Measurements from ENCODE around the gene FNIP2. TPM values are rescaled to one million over a fixed set of nuclear protein-coding genes. Genes with fewer than 3 reads are reported as not detected.
A peak's percentile ranks its signal among the peaks of the same experiment; 100 is the strongest.

The FNIP2 gene
- total RNA-seq, 2 experiments from 2014 or later = 0.09 to 1.0 TPM

DNA sequence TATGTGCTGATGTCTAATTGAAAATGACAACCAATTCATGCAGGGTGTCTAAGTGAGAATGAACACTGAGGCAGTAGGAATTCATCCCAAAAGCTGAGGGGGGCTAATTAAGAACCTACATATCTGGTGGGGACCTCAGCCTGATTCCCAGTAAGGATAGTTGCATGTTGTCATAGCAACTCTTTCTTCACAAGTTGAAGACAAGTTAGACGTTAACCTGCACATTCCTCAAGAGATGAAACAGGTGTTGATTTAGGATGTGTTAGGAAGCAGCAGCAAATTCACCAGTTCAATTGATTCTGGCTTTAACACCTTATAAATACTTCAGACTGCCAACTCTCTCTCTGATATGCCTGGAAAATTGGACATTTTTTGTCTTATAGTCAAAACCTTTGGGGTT lies 7.3 kb downstream of the FNIP2 start:
- CTCF ChIA-PET (ENCODE audit: unreplicated experiment) = no interaction called here
- no peaks in the 10 kb centered on the region for H4K20me1 ChIP-seq (ENCODE audit: insufficient read depth, low read length)
- no peak overlapping the region for H3K4me3 ChIP-seq (ENCODE audit: low read depth, low read length, poor library complexity, severe bottlenecking)
- BruUV-seq (replicated peaks) = no TSS peak
- no peak overlapping the region for H3K27ac ChIP-seq (ENCODE audit: low read depth, low read length, poor library complexity, severe bottlenecking)
- no peaks in the 10 kb centered on the region for H3K79me2 ChIP-seq (ENCODE audit: insufficient read depth, low read depth, low read length)
- H2AFZ ChIP-seq (ENCODE audit: low read length) = no peak overlapping the region
- H3K9me3 ChIP-seq (ENCODE audit: low read length) = no peaks in the 10 kb centered on the region
- no peak for DNase-seq (ENCODE audit: low spot score)
- H3K4me2 ChIP-seq (ENCODE audit: low read length) = no peak overlapping the region
- no peaks in the 10 kb centered on the region for H3K36me3 ChIP-seq (ENCODE audit: insufficient read depth, low read length)
- POLR2A ChIA-PET = no interaction called here
- intact Hi-C loops (cut with micrococcal nuclease; ENCODE audit: unreplicated experiment) = no loop called here
- no peaks in the 10 kb centered on the region for H3K9me2 ChIP-seq (ENCODE audit: insufficient read depth, low read length)
- no peak for TF ChIP-seq EZH2phosphoT487 (IDR thresholded peaks at IDR 0.05; ENCODE audit: borderline replicate concordance, low read depth, low read length)
- TF ChIP-seq, protein P1, sequence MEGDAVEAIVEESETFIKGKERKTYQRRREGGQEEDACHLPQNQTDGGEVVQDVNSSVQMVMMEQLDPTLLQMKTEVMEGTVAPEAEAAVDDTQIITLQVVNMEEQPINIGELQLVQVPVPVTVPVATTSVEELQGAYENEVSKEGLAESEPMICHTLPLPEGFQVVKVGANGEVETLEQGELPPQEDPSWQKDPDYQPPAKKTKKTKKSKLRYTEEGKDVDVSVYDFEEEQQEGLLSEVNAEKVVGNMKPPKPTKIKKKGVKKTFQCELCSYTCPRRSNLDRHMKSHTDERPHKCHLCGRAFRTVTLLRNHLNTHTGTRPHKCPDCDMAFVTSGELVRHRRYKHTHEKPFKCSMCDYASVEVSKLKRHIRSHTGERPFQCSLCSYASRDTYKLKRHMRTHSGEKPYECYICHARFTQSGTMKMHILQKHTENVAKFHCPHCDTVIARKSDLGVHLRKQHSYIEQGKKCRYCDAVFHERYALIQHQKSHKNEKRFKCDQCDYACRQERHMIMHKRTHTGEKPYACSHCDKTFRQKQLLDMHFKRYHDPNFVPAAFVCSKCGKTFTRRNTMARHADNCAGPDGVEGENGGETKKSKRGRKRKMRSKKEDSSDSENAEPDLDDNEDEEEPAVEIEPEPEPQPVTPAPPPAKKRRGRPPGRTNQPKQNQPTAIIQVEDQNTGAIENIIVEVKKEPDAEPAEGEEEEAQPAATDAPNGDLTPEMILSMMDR (conservative IDR thresholded peaks at IDR 0.05; ENCODE audit: low read length) = no peak
- H3K4me1 ChIP-seq (ENCODE audit: insufficient read depth, low read length, poor library complexity, severe bottlenecking) = peaks cover 13% of the 10 kb centered on the region

DNA sequence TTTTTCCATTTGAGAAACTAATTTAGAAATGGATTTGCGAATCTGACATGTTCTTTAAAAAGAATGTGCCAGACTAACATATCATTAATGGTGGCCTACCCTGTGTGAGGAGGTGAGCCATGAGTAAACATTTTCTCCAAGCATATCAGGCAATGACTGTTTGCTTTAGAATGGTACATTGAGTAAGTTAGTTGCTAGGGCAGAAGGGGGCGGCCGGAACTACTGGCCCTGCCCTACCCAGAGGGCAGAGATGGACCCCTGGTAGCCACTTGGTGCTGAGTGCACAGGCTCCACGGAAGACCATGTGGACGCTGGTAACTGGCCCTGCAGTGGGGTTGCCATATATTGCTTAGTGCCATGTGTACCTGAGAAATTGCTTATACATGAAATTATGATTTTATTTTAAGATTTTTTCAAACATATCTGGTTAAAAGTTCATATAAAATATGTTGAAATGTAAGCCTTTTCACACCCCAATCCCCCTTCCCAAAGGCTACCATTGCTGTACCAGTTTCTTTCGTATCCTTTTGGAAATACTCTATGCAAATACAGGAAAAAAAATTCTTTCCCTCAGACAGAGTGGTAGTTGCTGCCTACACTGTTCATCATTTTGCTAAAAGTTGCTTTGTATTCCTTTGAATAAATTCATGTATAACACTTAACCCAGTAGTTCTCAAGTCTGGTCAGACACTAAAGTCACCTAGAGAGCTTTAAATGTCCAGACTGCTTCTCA lies 8.8 kb downstream of the FNIP2 start:
- no peak for DNase-seq (ENCODE audit: low spot score)
- Histone ChIP-seq H3K36me3 (ENCODE audit: insufficient read depth, low read length) (no peaks in the 10 kb centered on the region), H3K4me3 (ENCODE audit: low read depth, low read length, poor library complexity, severe bottlenecking) (no peak overlapping the region), H3K79me2 (ENCODE audit: insufficient read depth, low read depth, low read length) (no peaks in the 10 kb centered on the region), H3K9me2 (ENCODE audit: insufficient read depth, low read length) (no peaks in the 10 kb centered on the region), H3K4me1 (ENCODE audit: insufficient read depth, low read length, poor library complexity, severe bottlenecking) (peaks cover 13% of the 10 kb centered on the region), H3K27ac (ENCODE audit: low read depth, low read length, poor library complexity, severe bottlenecking) (no peak overlapping the region), H4K20me1 (ENCODE audit: insufficient read depth, low read length) (no peaks in the 10 kb centered on the region), H2AFZ (ENCODE audit: low read length) (peak overlapping the region; percentile 42; the same call in 1 of the 2 replicates), H3K4me2 (ENCODE audit: low read length) (peak overlapping the region; percentile 43), H3K9me3 (ENCODE audit: low read length) (no peaks in the 10 kb centered on the region)
- ChIA-PET POLR2A (interaction anchor here (0.8 to 1.0 kb wide), 2 partner anchors 75 to 241 kb away, joined by 3 to 4 read pairs; no protein-coding TSS in a partner anchor), CTCF (ENCODE audit: unreplicated experiment) (no interaction called here)
- intact Hi-C loops (cut with micrococcal nuclease; ENCODE audit: unreplicated experiment) = no loop called here
- BruUV-seq (replicated peaks) = no TSS peak
- TF ChIP-seq EZH2phosphoT487 (IDR thresholded peaks at IDR 0.05; ENCODE audit: borderline replicate concordance, low read depth, low read length) = no peak
- TF ChIP-seq, protein P1 (conservative IDR thresholded peaks at IDR 0.05; ENCODE audit: low read length) = no peak

DNA sequence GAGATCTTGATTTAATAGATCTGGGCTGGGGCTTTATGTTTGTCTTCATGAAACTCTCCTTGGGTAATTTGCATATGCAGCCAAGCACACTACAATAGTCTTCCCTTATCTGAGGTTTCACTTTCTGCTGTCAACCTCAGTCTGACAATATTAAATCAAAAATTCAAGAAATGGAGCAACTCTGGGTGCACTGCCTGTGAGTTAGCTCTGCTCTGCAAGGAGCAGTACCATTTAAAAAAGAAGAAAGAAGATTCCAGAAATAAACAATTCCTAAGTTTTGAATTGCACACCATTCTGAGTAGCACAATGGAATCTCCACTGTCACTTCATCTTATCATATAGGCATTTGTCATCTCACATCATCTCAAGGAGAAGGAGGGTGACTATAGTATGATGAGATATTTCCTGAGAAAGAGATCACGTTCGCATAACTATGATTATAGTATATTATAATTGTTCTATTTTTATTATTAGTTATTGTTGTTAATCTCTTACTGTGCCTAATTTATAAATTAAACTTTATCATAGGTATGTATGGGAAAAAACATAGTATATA lies 9.4 kb downstream of the FNIP2 start:
- Histone ChIP-seq H3K4me3 (ENCODE audit: low read depth, low read length, poor library complexity, severe bottlenecking) (peak overlapping the region; percentile 21), H2AFZ (ENCODE audit: low read length) (peak overlapping the region; percentile 42; the same call in 1 of the 2 replicates), H3K79me2 (ENCODE audit: insufficient read depth, low read depth, low read length) (no peaks in the 10 kb centered on the region), H3K4me2 (ENCODE audit: low read length) (peak overlapping the region; percentile 43), H3K4me1 (ENCODE audit: insufficient read depth, low read length, poor library complexity, severe bottlenecking) (peaks cover 13% of the 10 kb centered on the region), H3K9me2 (ENCODE audit: insufficient read depth, low read length) (no peaks in the 10 kb centered on the region), H3K27ac (ENCODE audit: low read depth, low read length, poor library complexity, severe bottlenecking) (no peak overlapping the region), H4K20me1 (ENCODE audit: insufficient read depth, low read length) (no peaks in the 10 kb centered on the region), H3K9me3 (ENCODE audit: low read length) (no peaks in the 10 kb centered on the region), H3K36me3 (ENCODE audit: insufficient read depth, low read length) (no peaks in the 10 kb centered on the region)
- no peak for TF ChIP-seq EZH2phosphoT487 (IDR thresholded peaks at IDR 0.05; ENCODE audit: borderline replicate concordance, low read depth, low read length)
- TF ChIP-seq, protein P1 (conservative IDR thresholded peaks at IDR 0.05; ENCODE audit: low read length) = no peak
- DNase-seq (ENCODE audit: low spot score) = peak; percentile 32
- POLR2A ChIA-PET = interaction anchor here (0.8 kb wide), 2 partner anchors 21 to 241 kb away, joined by 3 to 4 read pairs; no protein-coding TSS in a partner anchor
- CTCF ChIA-PET (ENCODE audit: unreplicated experiment) = no interaction called here
- intact Hi-C loops (cut with micrococcal nuclease; ENCODE audit: unreplicated experiment) = no loop called here
- no TSS peak for BruUV-seq (replicated peaks)

All from OCI-LY7 (cell line).